Subcutaneous adipose tissue (tissue), 4 donors: ENCODE results near the gene FAM234A. TPM values are rescaled to one million over a fixed set of nuclear protein-coding genes. Genes with fewer than 3 reads are reported as not detected.

ENCODE experiments used
- total RNA-seq, 4 donors: library from RNA; depleted of rRNA; stranded (reverse); fragments of >200 nt; gene quantifications; one replicate each; pipeline ENCODE4 v1.1.0, GENCODE V29; 2016
- TF ChIP-seq, protein P1 (sequence below): fragments of 450-650 bp; IDR thresholded peaks from one replicate; pipeline ENCODE4 v1.5.1; 2016; ENCODE audit warnings: low read depth, mild to moderate bottlenecking, control low read depth, antibody characterized with exemption, moderate library complexity

The FAM234A gene
- total RNA-seq, 4 donors from 2014 or later, result 43.4 to 117 (median 50.2) TPM

- TF ChIP-seq, protein P1, sequence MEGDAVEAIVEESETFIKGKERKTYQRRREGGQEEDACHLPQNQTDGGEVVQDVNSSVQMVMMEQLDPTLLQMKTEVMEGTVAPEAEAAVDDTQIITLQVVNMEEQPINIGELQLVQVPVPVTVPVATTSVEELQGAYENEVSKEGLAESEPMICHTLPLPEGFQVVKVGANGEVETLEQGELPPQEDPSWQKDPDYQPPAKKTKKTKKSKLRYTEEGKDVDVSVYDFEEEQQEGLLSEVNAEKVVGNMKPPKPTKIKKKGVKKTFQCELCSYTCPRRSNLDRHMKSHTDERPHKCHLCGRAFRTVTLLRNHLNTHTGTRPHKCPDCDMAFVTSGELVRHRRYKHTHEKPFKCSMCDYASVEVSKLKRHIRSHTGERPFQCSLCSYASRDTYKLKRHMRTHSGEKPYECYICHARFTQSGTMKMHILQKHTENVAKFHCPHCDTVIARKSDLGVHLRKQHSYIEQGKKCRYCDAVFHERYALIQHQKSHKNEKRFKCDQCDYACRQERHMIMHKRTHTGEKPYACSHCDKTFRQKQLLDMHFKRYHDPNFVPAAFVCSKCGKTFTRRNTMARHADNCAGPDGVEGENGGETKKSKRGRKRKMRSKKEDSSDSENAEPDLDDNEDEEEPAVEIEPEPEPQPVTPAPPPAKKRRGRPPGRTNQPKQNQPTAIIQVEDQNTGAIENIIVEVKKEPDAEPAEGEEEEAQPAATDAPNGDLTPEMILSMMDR, result no peak
Measured at GRCh38 chr16:228151-228851, 6.3 kb upstream of the FAM234A start.

DNA sequence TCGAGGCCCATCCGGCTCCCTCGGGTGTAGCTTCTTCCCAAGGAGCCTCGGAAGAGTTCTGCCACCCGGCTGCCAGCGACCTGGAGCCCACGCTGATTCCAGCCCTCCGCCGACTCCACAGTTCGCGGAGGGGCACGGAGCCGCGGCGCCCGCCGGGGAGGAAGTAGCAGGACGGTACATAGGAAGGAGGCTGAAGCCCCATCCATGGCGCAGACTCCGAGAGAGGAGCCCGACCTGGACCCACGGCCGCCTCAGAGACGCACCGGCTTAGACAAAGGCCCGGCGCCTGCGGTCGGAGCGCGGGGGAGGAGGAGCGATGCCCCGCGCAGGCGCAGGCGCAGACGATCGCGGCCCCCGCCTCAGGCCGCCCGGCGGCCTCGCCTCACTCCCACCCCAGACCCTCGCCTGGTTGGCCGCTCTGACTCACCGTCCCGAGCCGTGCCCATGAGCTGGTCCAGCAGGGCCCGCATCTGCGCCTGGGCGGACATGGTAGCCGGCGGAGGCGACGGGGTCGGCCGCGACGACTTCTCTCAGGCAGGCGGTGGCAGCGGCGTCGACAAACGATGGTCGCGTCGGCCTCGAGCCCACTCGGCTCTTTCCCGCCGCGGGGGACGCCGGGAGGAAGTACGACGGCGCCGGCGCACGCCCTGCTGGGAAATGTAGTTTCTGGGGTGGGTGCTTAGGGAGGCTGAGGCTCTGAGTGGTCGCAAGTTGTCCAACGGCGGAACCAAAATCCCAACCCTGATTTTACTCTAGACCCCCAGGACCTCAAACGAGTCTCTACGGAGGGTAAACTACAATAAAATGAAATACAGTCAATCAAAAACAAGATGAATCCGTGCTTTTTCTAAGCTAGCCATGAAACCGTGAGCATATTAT, 5.5 kb upstream of the FAM234A start, which contains the start of gene LUC7L:
TSS of gene LUC7L (minus strand) at position 598 of the 879 bp plus-strand sequence. CDS start at position 488, 110 bp downstream.
- TF ChIP-seq, protein P1, result no peak

DNA sequence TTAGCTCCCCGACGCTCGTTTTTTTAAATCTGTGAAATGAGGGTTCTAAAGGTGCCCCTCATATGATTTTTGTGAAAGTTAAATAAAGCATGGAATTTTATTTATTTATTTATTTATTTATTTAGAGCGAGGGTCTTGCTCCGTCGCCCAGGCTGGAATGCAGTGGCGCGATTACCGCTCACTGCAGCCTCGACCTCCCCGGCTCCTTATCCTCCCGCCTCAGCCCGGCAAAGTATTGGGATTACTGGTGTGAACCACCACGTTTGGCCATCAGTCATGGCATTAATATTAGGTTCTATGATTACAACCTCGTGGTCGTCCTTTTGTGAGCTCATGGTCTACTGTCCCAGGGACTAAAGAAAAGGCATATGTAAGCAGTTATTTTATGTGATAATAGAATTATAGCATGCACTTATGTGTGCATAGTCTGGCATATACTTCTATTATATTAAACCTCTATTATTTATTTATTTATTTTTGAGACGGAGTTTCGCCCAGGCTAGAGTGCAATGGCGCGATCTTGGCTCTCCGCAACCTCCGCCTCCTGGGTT, 4.8 kb upstream of the FAM234A start:
- TF ChIP-seq, protein P1, result no peak

DNA sequence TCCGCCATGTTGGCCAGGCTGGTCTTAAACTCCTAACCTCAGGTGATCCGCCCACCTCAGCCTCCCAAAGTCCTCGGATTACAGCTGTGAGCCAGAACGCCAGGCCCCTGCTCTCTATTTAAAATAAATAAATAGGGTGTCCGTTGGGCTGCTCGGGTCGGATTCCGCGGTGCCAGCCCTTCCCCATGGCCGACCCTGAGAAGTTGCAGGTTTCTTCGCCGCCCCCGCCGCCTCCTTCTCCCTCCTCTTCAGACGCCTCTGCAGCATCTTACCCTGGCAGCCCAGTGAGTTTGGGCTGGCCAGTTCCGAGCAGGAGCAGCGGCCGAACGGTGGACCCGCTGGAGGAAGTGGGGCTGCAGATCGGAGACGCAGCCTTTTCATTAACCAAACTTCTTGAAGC, 3.7 kb upstream of the FAM234A start:
- TF ChIP-seq, protein P1, result no peak

GRCh38 chr16:239948-240277, 5.3 kb downstream of the FAM234A start:
- TF ChIP-seq, protein P1, result no peak

DNA sequence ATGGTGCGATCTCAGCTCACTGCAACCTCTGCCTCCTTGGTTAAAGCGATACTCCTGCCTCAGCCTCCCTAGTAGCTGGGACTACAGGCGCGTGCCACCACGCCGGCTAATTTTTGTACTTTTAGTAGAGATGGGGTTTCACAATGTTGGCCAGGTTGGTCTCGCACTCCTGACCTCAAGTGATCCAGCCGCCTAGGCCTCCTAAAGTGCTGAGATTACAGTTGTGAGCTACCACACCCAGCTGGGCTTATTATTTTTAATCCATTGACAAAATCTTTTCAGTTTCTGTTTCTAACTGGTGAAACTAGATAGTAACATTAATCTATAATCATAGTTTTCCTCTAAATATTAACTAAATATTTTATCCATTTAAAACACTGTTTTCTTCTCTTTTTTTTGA, 5.9 kb downstream of the FAM234A start:
- TF ChIP-seq, protein P1, result no peak

DNA sequence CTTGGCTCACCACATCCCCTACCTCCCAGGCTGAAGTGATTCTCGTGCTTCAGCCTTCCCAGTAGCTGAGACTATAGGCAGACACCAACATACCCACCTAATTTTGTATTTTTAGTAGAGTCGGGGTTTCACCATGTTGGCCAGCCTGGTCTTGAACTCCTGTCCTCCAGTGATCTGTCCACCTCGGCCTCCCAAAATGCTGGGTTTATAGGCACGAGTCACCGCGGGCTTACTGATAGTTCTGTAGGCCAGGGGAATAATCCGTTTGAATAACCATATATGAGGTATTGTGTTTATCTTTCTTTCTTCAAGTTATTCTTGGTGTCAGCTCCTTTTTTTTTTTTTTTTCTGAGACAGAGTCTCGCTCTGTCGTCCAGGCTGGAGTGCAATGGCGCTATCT, 7.7 kb downstream of the FAM234A start:
- TF ChIP-seq, protein P1, result no peak
